Thyroid gland (tissue), 4 donors: ENCODE measurements around the gene GHRHR. TPM values are rescaled to one million over a fixed set of nuclear protein-coding genes. Genes with fewer than 3 reads are reported as not detected.

Source experiments
- DNase-seq, 2 donors: peaks; one replicate each; pipeline ENCODE4 v3.0.0-alpha.2; 2019
- H3K27ac ChIP-seq, 3 donors: fragments of 200-600 bp; sonication (generic); 1 replicate in 2 of 3; 2 replicates in 1 of 3; pipeline ENCODE4 v1.5.1; 2016 to 2019; ENCODE audit warnings: mild to moderate bottlenecking in 1 of 3, moderate library complexity in 1 of 3
- H3K27me3 ChIP-seq: fragments of 200-600 bp; sonication (generic); one replicate; pipeline ENCODE4 v1.5.1; 2019
- H3K36me3 ChIP-seq, 2 donors: fragments of 200-600 bp; sonication (generic); one replicate each; pipeline ENCODE4 v1.5.1; 2016 to 2019
- H3K4me1 ChIP-seq, 2 donors: fragments of 200-600 bp; sonication (generic); one replicate each; pipeline ENCODE4 v1.5.1; 2017 to 2019
- H3K4me3 ChIP-seq, 3 donors: fragments of 200-600 bp; sonication (generic); replicated peaks in 1 of 3; 1 replicate in 2 of 3; 2 replicates in 1 of 3; pipeline ENCODE4 v1.5.1; 2016; ENCODE audit warnings: mild to moderate bottlenecking in 1 of 3
- H3K9me3 ChIP-seq: fragments of 200-600 bp; sonication (generic); one replicate; pipeline ENCODE4 v1.5.1; 2017
- CTCF ChIP-seq, 6 experiments: fragments of 200-600 bp in 3 of 6; fragments of 450-650 bp in 3 of 6; sonication (generic) in 3 of 6; IDR thresholded peaks; one replicate each; pipeline ENCODE4 v1.5.1; 2016 to 2019; ENCODE audit warnings: antibody characterized with exemption in 6 of 6, mild to moderate bottlenecking in 2 of 6, inconsistent platforms in 1 of 6, moderate library complexity in 1 of 6
- POLR2A ChIP-seq, 2 donors: fragments of 450-650 bp; IDR thresholded peaks; one replicate each; pipeline ENCODE4 v1.6.1; 2017; ENCODE audit warnings: antibody characterized with exemption in 2 of 2, mild to moderate bottlenecking in 2 of 2, moderate library complexity in 1 of 2
- WGBS, 2 donors: methylation state at CpG; one replicate each; pipeline ENCODE4 v1.1.5; 2017; 5-methylcytosine and 5-hydroxymethylcytosine counted together
- intact Hi-C: fragments of 100-400 bp; cut with DNase I; formaldehyde crosslinking; loops from one replicate; pipeline ENCODE4 v1.15.1; 2023
- total RNA-seq, 4 donors: library from RNA; depleted of rRNA; stranded (reverse); fragments of >200 nt; gene quantifications; one replicate each; pipeline ENCODE4 v1.2.3, GENCODE V29; 2016

Gene GHRHR
- total RNA-seq, 4 donors from 2014 or later: 0.54 TPM; not detected in 3

GRCh38 chr7:30970594-30971094 is 6.9 kb downstream of the GHRHR start:
- Histone ChIP-seq H3K27me3 (no peaks in the 10 kb centered on the region), H3K36me3 (no peaks in the 10 kb centered on the region), H3K4me1 (no peaks in the 10 kb centered on the region), H3K9me3 (no peaks in the 10 kb centered on the region), H3K4me3 (no peak overlapping the region), H3K27ac (no peak overlapping the region)
- no peak for DNase-seq
- 52 to 53% methylated on average over 6 of the region's 6 CpGs for WGBS, 2 donors
- intact Hi-C loops: no loop called here
- no peak for TF ChIP-seq CTCF (IDR thresholded peaks at IDR 0.05)
- TF ChIP-seq POLR2A (IDR thresholded peaks at IDR 0.05): no peak

- H3K27ac ChIP-seq: no peak overlapping the region
- no peaks in the 10 kb centered on the region for H3K4me1 ChIP-seq
- no peak overlapping the region for H3K4me3 ChIP-seq
- intact Hi-C loops: no loop called here
- TF ChIP-seq CTCF (IDR thresholded peaks at IDR 0.05) (no peak), POLR2A (IDR thresholded peaks at IDR 0.05) (no peak)
- no peak for DNase-seq
- H3K27me3 ChIP-seq: no peaks in the 10 kb centered on the region
- no peaks in the 10 kb centered on the region for H3K36me3 ChIP-seq
- WGBS, 2 donors: 60% methylated on average over 3 of the region's 3 CpGs
- no peaks in the 10 kb centered on the region for H3K9me3 ChIP-seq
Observed at GRCh38 chr7:30971440-30971839, 7.7 kb downstream of the GHRHR start.

- Histone ChIP-seq H3K4me3 (no peak overlapping the region), H3K27ac (no peak overlapping the region), H3K36me3 (no peaks in the 10 kb centered on the region), H3K9me3 (no peaks in the 10 kb centered on the region), H3K27me3 (no peaks in the 10 kb centered on the region), H3K4me1 (no peaks in the 10 kb centered on the region)
- 51 to 52% methylated on average over 15 of the region's 15 CpGs for WGBS, 2 donors
- no peak for DNase-seq
- intact Hi-C loops: no loop called here
- TF ChIP-seq CTCF (IDR thresholded peaks at IDR 0.05) (no peak), POLR2A (IDR thresholded peaks at IDR 0.05) (no peak)
Observed at GRCh38 chr7:30971840-30972563, 8.2 kb downstream of the GHRHR start.

- Histone ChIP-seq H3K36me3 (no peaks in the 10 kb centered on the region), H3K27ac (no peak overlapping the region), H3K9me3 (no peaks in the 10 kb centered on the region), H3K27me3 (no peaks in the 10 kb centered on the region), H3K4me1 (no peaks in the 10 kb centered on the region), H3K4me3 (no peak overlapping the region)
- DNase-seq: no peak
- 66 to 72% methylated on average over 3 of the region's 3 CpGs for WGBS, 2 donors
- intact Hi-C loops: no loop called here
- no peak for TF ChIP-seq CTCF (IDR thresholded peaks at IDR 0.05)
- TF ChIP-seq POLR2A (IDR thresholded peaks at IDR 0.05): no peak
Observed at GRCh38 chr7:30973292-30973691, 9.5 kb downstream of the GHRHR start.

- no peak for TF ChIP-seq CTCF (IDR thresholded peaks at IDR 0.05)
- TF ChIP-seq POLR2A (IDR thresholded peaks at IDR 0.05): no peak
- intact Hi-C loops: no loop called here
- H3K36me3 ChIP-seq: no peaks in the 10 kb centered on the region
- no peak overlapping the region for H3K27ac ChIP-seq
- no peak overlapping the region for H3K4me3 ChIP-seq
- DNase-seq: no peak
- WGBS, 2 donors: 96 to 98% methylated on average over 10 to 13 of the region's 18 CpGs
- no peaks in the 10 kb centered on the region for H3K9me3 ChIP-seq
- no peaks in the 10 kb centered on the region for H3K4me1 ChIP-seq
- no peaks in the 10 kb centered on the region for H3K27me3 ChIP-seq
Observed at GRCh38 chr7:30973791-30974604, 10.2 kb downstream of the GHRHR start.
